A549 (cell line): ENCODE measurements around the gene ERP29. TPM values are rescaled to one million over a fixed set of nuclear protein-coding genes. Genes with fewer than 3 reads are reported as not detected.

Experiments used
- ATAC-seq, 2 experiments: fragments of 200-7000 bp in 1 of 2; fragments of >200 bp in 1 of 2; cut with Nextera tagmentation in 1 of 2; cut with Tn5 transposase in 1 of 2; 3 replicates each; pipeline versions ENCODE4 v1.8.0 to v1.9.1; 2018 to 2020; ENCODE audit warnings: mild to moderate bottlenecking in 1 of 2, moderate library complexity in 1 of 2
- CTCF ChIA-PET: fragments of 300-600 bp; sonication (Branson Sonifier 250); formaldehyde crosslinking; extraction: SDS; loops from one replicate; lab custom pipeline; 2021; ENCODE audit warnings: antibody characterized with exemption, inconsistent platforms; lab: Yijun Ruan, JAX
- POLR2A ChIA-PET: fragments of 350-600 bp; formaldehyde crosslinking; extraction: SDS; loops from one replicate; lab custom pipeline; 2021; ENCODE audit warnings: antibody characterized with exemption, inconsistent platforms; lab: Yijun Ruan, JAX
- DNase-seq, 2 experiments: peaks; one replicate each; pipeline versions ENCODE4 v3.0.0 to v3.0.0-alpha.2; 2011 to 2016; ENCODE audit warnings: low read depth in 1 of 2, low spot score in 1 of 2
- FAIRE-seq: peaks from 2 replicates; lab custom pipeline; 2011; peaks lifted over from hg19 to GRCh38; lab: Jason Lieb, UNC
- H3K27ac ChIP-seq, 2 experiments: fragments of >200 bp; sonication (Bioruptor Twin); formaldehyde crosslinking; 3 replicates each; pipeline ENCODE4 v1.5.1; 2016 to 2017
- H3K4me1 ChIP-seq: fragments of >200 bp; sonication (Bioruptor Twin); formaldehyde crosslinking; 3 replicates; pipeline ENCODE4 v1.6.1; 2016
- H3K4me2 ChIP-seq: fragments of >200 bp; sonication (Bioruptor Twin); formaldehyde crosslinking; 3 replicates; pipeline ENCODE4 v1.6.1; 2016
- H3K4me3 ChIP-seq: fragments of >200 bp; sonication (Bioruptor Twin); formaldehyde crosslinking; 3 replicates; pipeline ENCODE4 v1.5.1; 2016
- H3K9me3 ChIP-seq: fragments of >200 bp; sonication (Bioruptor Twin); formaldehyde crosslinking; 3 replicates; pipeline ENCODE4 v1.6.1; 2016
- BHLHE40 ChIP-seq: IDR thresholded peaks from 2 replicates; pipeline ENCODE4 v1.6.1; 2012; ENCODE audit warnings: low read depth, low read length, inconsistent platforms
- CHD4 ChIP-seq: fragments of 200-600 bp; sonication (generic); IDR thresholded peaks from 2 replicates; pipeline ENCODE4 v1.6.1; 2016; ENCODE audit warnings: antibody characterized with exemption, mild to moderate bottlenecking, borderline replicate concordance
- EHMT2 ChIP-seq: fragments of 200-600 bp; sonication (generic); IDR thresholded peaks from 2 replicates; pipeline ENCODE4 v1.6.1; 2016; ENCODE audit warnings: antibody characterized with exemption, low read depth, mild to moderate bottlenecking, moderate library complexity
- FOSL2 ChIP-seq, 2 experiments: fragments of 450-650 bp in 1 of 2; fragments of >200 bp in 1 of 2; sonication (Bioruptor Twin) in 1 of 2; formaldehyde crosslinking; IDR thresholded peaks; 2 replicates each; pipeline versions ENCODE4 v1.5.0 to v1.6.1; 2016 to 2020; ENCODE audit warnings: mild to moderate bottlenecking in 1 of 2, moderate library complexity in 1 of 2
- HDAC2 ChIP-seq: fragments of 200-600 bp; sonication (generic); IDR thresholded peaks from 2 replicates; pipeline ENCODE4 v1.6.1; 2016
- JUN ChIP-seq, 2 experiments: fragments of >200 bp; sonication (Bioruptor Twin); formaldehyde crosslinking; IDR thresholded peaks; 2 replicates in 1 of 2; 3 replicates in 1 of 2; pipeline ENCODE4 v1.6.1; 2016 to 2017
- JUNB ChIP-seq: fragments of >200 bp; sonication (Bioruptor Twin); formaldehyde crosslinking; IDR thresholded peaks from 2 replicates; pipeline ENCODE4 v1.6.1; 2016
- KDM1A ChIP-seq: fragments of 200-600 bp; sonication (generic); IDR thresholded peaks from 2 replicates; pipeline ENCODE4 v1.6.1; 2016; ENCODE audit warnings: low read depth, mild to moderate bottlenecking
- KDM5A ChIP-seq: fragments of 200-600 bp; sonication (generic); IDR thresholded peaks from 2 replicates; pipeline ENCODE4 v1.6.1; 2016; ENCODE audit warnings: antibody characterized with exemption, mild to moderate bottlenecking
- MAZ ChIP-seq: fragments of 150-350 bp; IDR thresholded peaks from 2 replicates; pipeline ENCODE4 v1.6.1; 2014; ENCODE audit warnings: antibody characterized with exemption, low read depth, low read length, borderline replicate concordance
- MYC ChIP-seq: IDR thresholded peaks from 2 replicates; pipeline ENCODE4 v1.6.1; 2012; ENCODE audit warnings: mild to moderate bottlenecking, inconsistent platforms, low read length, improper control_type of control experiment, borderline replicate concordance
- NFE2L2 ChIP-seq: fragments of 150-350 bp; conservative IDR thresholded peaks from 2 replicates; pipeline ENCODE4 v1.6.1; 2014; ENCODE audit warnings: low read length
- POLR2AphosphoS2 ChIP-seq: conservative IDR thresholded peaks from 2 replicates; pipeline ENCODE4 v1.6.1; 2012; ENCODE audit warnings: low read length, improper control_type of control experiment, inconsistent platforms
- RARB ChIP-seq: fragments of 250-450 bp; sonication (Bioruptor Pico); IDR thresholded peaks from 2 replicates; pipeline ENCODE4 v1.8.0; 2021; ENCODE audit warnings: mild to moderate bottlenecking, moderate library complexity
- RCOR1 ChIP-seq: fragments of 150-350 bp; IDR thresholded peaks from 2 replicates; pipeline ENCODE4 v1.6.1; 2014; ENCODE audit warnings: antibody characterized with exemption, low read length, low read depth
- RFX5 ChIP-seq: fragments of 450-650 bp; IDR thresholded peaks from 2 replicates; pipeline ENCODE4 v1.7.1; 2014; ENCODE audit warnings: antibody characterized with exemption, mild to moderate bottlenecking, moderate library complexity
- RNF2 ChIP-seq: fragments of 200-600 bp; sonication (generic); IDR thresholded peaks from 2 replicates; pipeline ENCODE4 v1.6.1; 2016; ENCODE audit warnings: low read depth, mild to moderate bottlenecking, antibody characterized with exemption, moderate library complexity, borderline replicate concordance
- SMC3 ChIP-seq: fragments of >200 bp; sonication (Bioruptor Twin); formaldehyde crosslinking; IDR thresholded peaks from 3 replicates; pipeline ENCODE4 v1.6.1; 2018; ENCODE audit warnings: inconsistent platforms
- SREBF2 ChIP-seq: fragments of 450-650 bp; IDR thresholded peaks from 2 replicates; pipeline ENCODE4 v1.6.1; 2014; ENCODE audit warnings: mild to moderate bottlenecking, moderate library complexity
- TP53 ChIP-seq: fragments of 250-450 bp; sonication (Bioruptor Pico); IDR thresholded peaks from 2 replicates; pipeline ENCODE4 v1.5.0; 2021; ENCODE audit warnings: mild to moderate bottlenecking, moderate library complexity
- ZC3H11A ChIP-seq: fragments of 450-650 bp; IDR thresholded peaks from 2 replicates; pipeline ENCODE4 v1.6.1; 2014; ENCODE audit warnings: antibody characterized with exemption, mild to moderate bottlenecking
- ZNF302 ChIP-seq: fragments of 250-450 bp; sonication (Bioruptor Pico); IDR thresholded peaks from 2 replicates; pipeline ENCODE4 v1.9.0; 2021; ENCODE audit warnings: inconsistent platforms, mild to moderate bottlenecking, moderate library complexity
- ZSCAN20 ChIP-seq: fragments of 250-450 bp; sonication (Bioruptor Pico); IDR thresholded peaks from 2 replicates; pipeline ENCODE4 v1.8.0; 2022; ENCODE audit warnings: mild to moderate bottlenecking, moderate library complexity
- WGBS: methylation state at CpG from one replicate; pipeline ENCODE4 v1.1.6; 2017; ENCODE audit errors: missing lambda C conversion rate; 5-methylcytosine and 5-hydroxymethylcytosine counted together
- polyA plus RNA-seq, 4 experiments: library from polyadenylated mRNA; depleted of rRNA in 3 of 4; stranded (reverse); fragments of >200 nt; fragmentation: RNase III in 1 of 4; extraction: RNeasy Plus Mini Kit Qiagen cat#74134 plus additional on column Dnase treatment in 1 of 4; gene quantifications; 2 replicates in 3 of 4; 3 replicates in 1 of 4; pipeline ENCODE4 v1.2.3, GENCODE V29; 2011 to 2017
- TF ChIP-seq, protein P1 (sequence below): fragments of 200-600 bp; sonication (generic); IDR thresholded peaks from 2 replicates; pipeline ENCODE4 v1.6.1; 2016; ENCODE audit warnings: antibody characterized with exemption, mild to moderate bottlenecking, moderate library complexity
- TF ChIP-seq, protein P2 (sequence below): fragments of 450-650 bp; IDR thresholded peaks from 2 replicates; pipeline ENCODE4 v1.6.1; 2014; ENCODE audit warnings: antibody characterized with exemption
- TF ChIP-seq, protein P3 (sequence below): IDR thresholded peaks from 2 replicates; pipeline ENCODE4 v1.6.1; 2012
- TF ChIP-seq, protein P4 (sequence below): fragments of 250-450 bp; sonication (Bioruptor Pico); IDR thresholded peaks from 2 replicates; pipeline ENCODE4 v1.5.0; 2020; ENCODE audit warnings: low read depth, mild to moderate bottlenecking, moderate library complexity
- TF ChIP-seq, protein P5 (sequence below): fragments of >200 bp; sonication (Bioruptor Twin); formaldehyde crosslinking; IDR thresholded peaks from 3 replicates; pipeline ENCODE4 v1.6.1; 2016

Gene ERP29
- polyA plus RNA-seq, 2 of the 4 experiments (the other 2 are of a cell fraction) = 115 to 157 TPM

DNA sequence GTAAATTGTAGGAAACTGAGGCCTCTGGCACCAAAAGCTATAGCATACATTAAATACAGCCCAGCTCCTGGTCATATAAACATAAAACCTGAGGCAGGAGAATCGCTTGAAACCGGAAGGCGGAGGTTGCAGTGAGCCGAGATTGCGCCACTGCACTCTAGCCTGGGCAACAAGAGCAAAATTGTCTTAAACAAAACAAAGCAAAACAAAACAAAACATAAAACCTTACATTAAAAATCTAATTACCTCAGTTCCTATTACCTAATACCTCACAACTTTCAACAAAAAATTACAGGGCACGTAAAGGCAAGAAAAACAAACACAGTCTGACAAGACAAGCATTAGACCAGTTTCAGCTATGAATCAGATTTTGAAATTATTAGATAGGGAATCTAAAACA is 36.9 kb upstream of the ERP29 start (continued):
- no peak for TF ChIP-seq RNF2
- TF ChIP-seq SMC3 = no peak
- TF ChIP-seq, all 56 proteins: peak for 0

DNA sequence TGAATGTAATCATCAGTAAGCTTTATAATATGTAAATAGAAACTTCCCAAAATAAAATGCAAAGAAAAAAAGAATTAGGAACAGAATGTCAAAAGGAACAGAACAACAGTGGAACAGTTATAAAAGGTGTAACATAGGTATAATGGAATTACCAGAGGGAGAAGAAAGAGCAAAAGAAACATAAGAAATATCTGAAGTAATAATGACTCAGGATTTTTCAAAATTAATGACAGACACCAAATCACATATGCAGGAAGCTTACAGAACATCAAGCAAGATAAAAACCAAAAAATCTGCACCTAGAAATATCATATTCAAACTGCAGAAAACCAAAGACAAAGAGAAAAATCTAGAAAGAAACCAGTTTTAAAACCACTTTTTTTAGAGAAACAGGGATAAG is 36.4 kb upstream of the ERP29 start:
- CTCF ChIA-PET = interaction anchor here (1.4 kb wide), 1 partner anchor 36 kb away, joined by 3 read pairs; the partner anchor contains the start of genes ERP29 and TMEM116

DNA sequence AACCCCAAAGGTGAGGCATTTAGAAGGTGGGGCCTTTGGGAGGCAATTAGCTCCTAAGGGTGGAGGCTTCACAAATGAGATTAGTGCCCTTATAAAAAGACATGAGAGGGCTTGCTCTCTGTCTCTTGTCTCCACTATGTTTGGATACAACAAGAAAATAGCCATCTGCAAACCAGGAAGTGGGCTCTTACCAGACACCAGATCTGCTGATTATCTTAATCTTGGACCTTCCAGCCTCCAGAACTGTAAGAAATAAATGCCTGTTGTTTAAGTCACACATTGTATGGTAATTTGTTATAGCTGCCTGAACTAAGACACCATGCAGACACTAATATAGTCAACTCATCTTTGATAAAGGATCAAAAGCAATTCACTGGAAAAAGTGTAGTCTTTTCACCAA is 34.7 kb upstream of the ERP29 start:
- Histone ChIP-seq H3K9me3 (no peaks in the 10 kb centered on the region), H3K4me1 (peaks cover 10% of the 10 kb centered on the region; the same call in 1 of the 3 replicates), H3K27ac (no peak overlapping the region), H3K4me3 (no peak overlapping the region), H3K4me2 (no peak overlapping the region)
- FAIRE-seq (no peak), ATAC-seq (no peak), DNase-seq (no peak)
- ChIA-PET POLR2A (no interaction called here), CTCF (interaction anchor here (1.1 kb wide), 1 partner anchor 33 kb away, joined by 3 read pairs; no protein-coding TSS in a partner anchor)
- TF ChIP-seq JUNB (no peak), EHMT2 (no peak), ZC3H11A (no peak), POLR2AphosphoS2 (no peak)

More for the DNA sequence above, 36.4 kb upstream of the ERP29 start:
- no peak for FAIRE-seq
- TF ChIP-seq, protein P1, sequence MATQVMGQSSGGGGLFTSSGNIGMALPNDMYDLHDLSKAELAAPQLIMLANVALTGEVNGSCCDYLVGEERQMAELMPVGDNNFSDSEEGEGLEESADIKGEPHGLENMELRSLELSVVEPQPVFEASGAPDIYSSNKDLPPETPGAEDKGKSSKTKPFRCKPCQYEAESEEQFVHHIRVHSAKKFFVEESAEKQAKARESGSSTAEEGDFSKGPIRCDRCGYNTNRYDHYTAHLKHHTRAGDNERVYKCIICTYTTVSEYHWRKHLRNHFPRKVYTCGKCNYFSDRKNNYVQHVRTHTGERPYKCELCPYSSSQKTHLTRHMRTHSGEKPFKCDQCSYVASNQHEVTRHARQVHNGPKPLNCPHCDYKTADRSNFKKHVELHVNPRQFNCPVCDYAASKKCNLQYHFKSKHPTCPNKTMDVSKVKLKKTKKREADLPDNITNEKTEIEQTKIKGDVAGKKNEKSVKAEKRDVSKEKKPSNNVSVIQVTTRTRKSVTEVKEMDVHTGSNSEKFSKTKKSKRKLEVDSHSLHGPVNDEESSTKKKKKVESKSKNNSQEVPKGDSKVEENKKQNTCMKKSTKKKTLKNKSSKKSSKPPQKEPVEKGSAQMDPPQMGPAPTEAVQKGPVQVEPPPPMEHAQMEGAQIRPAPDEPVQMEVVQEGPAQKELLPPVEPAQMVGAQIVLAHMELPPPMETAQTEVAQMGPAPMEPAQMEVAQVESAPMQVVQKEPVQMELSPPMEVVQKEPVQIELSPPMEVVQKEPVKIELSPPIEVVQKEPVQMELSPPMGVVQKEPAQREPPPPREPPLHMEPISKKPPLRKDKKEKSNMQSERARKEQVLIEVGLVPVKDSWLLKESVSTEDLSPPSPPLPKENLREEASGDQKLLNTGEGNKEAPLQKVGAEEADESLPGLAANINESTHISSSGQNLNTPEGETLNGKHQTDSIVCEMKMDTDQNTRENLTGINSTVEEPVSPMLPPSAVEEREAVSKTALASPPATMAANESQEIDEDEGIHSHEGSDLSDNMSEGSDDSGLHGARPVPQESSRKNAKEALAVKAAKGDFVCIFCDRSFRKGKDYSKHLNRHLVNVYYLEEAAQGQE = no peak
- TF ChIP-seq JUN (IDR thresholded peaks at IDR 0.05) = no peak
- TF ChIP-seq MAZ = no peak
- TF ChIP-seq RFX5 = no peak
- TF ChIP-seq RARB (CRISPR knock-in tag) = no peak
- no peak for TF ChIP-seq KDM1A
- no peak for TF ChIP-seq CHD4
- no peak for TF ChIP-seq EHMT2
- TF ChIP-seq ZC3H11A = no peak
- TF ChIP-seq, protein P2, sequence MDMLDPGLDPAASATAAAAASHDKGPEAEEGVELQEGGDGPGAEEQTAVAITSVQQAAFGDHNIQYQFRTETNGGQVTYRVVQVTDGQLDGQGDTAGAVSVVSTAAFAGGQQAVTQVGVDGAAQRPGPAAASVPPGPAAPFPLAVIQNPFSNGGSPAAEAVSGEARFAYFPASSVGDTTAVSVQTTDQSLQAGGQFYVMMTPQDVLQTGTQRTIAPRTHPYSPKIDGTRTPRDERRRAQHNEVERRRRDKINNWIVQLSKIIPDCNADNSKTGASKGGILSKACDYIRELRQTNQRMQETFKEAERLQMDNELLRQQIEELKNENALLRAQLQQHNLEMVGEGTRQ = no peak
- no peak for TF ChIP-seq HDAC2
- TF ChIP-seq, protein P3, sequence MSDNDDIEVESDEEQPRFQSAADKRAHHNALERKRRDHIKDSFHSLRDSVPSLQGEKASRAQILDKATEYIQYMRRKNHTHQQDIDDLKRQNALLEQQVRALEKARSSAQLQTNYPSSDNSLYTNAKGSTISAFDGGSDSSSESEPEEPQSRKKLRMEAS = no peak
- TF ChIP-seq BHLHE40 = no peak
- TF ChIP-seq RCOR1 = no peak
- no peak for TF ChIP-seq NFE2L2
- DNase-seq = no peak
- H3K4me3 ChIP-seq = no peak overlapping the region
- POLR2A ChIA-PET = no interaction called here
- H3K9me3 ChIP-seq = no peaks in the 10 kb centered on the region
- ATAC-seq = no peak
- peaks cover 10% of the 10 kb centered on the region; the same call in 1 of the 3 replicates for H3K4me1 ChIP-seq
- H3K4me2 ChIP-seq = no peak overlapping the region
- H3K27ac ChIP-seq = no peak overlapping the region

DNA sequence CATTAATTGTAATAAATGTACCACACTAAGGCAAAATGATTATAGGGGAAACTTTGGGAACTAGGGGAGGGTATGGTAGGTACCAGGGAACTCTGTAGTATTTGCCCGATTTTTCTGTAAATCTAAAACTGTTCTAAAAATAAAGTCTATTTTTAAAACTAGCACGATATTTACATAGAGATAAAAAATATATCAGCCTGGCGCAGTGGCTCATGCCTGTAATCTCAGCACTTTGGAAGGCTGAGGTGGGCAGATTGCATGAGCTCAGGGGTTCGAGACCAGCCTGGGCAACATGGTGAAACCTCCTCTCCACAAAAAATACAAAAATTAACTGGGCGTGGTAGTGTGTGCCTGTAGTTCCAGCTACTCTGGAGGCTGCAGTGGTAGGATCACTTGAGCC is 32.6 kb upstream of the ERP29 start:
- no peak overlapping the region for H3K27ac ChIP-seq
- H3K4me1 ChIP-seq = peaks cover 10% of the 10 kb centered on the region; the same call in 1 of the 3 replicates
- no peak overlapping the region for H3K4me2 ChIP-seq
- 73% methylated on average over 5 of the region's 5 CpGs for WGBS
- H3K9me3 ChIP-seq = no peaks in the 10 kb centered on the region
- DNase-seq = no peak
- H3K4me3 ChIP-seq = no peak overlapping the region
- ATAC-seq = no peak
- ChIA-PET CTCF (interaction anchor here (1.1 kb wide), 1 partner anchor 36 kb away, joined by 3 read pairs; no protein-coding TSS in a partner anchor), POLR2A (no interaction called here)
- FAIRE-seq = no peak
- TF ChIP-seq SREBF2 (no peak), RFX5 (no peak), ZSCAN20 (CRISPR knock-in tag) (no peak), POLR2AphosphoS2 (no peak), ZNF302 (CRISPR knock-in tag) (no peak), MYC (no peak), KDM5A (no peak), TP53 (CRISPR knock-in tag) (no peak), FOSL2 (IDR thresholded peaks at IDR 0.05) (no peak), FOSL2 (CRISPR knock-in tag; IDR thresholded peaks at IDR 0.05) (no peak), SMC3 (no peak), NFE2L2 (no peak), EHMT2 (no peak)
- TF ChIP-seq, protein P4, sequence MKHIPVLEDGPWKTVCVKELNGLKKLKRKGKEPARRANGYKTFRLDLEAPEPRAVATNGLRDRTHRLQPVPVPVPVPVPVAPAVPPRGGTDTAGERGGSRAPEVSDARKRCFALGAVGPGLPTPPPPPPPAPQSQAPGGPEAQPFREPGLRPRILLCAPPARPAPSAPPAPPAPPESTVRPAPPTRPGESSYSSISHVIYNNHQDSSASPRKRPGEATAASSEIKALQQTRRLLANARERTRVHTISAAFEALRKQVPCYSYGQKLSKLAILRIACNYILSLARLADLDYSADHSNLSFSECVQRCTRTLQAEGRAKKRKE (CRISPR knock-in tag) = no peak
- TF ChIP-seq, protein P5, sequence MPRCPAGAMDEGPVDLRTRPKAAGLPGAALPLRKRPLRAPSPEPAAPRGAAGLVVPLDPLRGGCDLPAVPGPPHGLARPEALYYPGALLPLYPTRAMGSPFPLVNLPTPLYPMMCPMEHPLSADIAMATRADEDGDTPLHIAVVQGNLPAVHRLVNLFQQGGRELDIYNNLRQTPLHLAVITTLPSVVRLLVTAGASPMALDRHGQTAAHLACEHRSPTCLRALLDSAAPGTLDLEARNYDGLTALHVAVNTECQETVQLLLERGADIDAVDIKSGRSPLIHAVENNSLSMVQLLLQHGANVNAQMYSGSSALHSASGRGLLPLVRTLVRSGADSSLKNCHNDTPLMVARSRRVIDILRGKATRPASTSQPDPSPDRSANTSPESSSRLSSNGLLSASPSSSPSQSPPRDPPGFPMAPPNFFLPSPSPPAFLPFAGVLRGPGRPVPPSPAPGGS = no peak
